GM19328 (cell line): Measurements from ENCODE around the gene NUDT8.
"Not testable (repeated sequence)": the region's sequence is repeated elsewhere in the genome, so short reads cannot be mapped to it uniquely, and the experiment has no call there.

Experiments
- ATAC-seq: cut with Tn5 transposase; IDR thresholded peaks from one replicate; pipeline ENCODE4 v1.9.1; 2021; ENCODE audit warnings: mild to moderate bottlenecking, moderate library complexity; ENCODE audit not compliant: unreplicated experiment

Gene NUDT8

DNA sequence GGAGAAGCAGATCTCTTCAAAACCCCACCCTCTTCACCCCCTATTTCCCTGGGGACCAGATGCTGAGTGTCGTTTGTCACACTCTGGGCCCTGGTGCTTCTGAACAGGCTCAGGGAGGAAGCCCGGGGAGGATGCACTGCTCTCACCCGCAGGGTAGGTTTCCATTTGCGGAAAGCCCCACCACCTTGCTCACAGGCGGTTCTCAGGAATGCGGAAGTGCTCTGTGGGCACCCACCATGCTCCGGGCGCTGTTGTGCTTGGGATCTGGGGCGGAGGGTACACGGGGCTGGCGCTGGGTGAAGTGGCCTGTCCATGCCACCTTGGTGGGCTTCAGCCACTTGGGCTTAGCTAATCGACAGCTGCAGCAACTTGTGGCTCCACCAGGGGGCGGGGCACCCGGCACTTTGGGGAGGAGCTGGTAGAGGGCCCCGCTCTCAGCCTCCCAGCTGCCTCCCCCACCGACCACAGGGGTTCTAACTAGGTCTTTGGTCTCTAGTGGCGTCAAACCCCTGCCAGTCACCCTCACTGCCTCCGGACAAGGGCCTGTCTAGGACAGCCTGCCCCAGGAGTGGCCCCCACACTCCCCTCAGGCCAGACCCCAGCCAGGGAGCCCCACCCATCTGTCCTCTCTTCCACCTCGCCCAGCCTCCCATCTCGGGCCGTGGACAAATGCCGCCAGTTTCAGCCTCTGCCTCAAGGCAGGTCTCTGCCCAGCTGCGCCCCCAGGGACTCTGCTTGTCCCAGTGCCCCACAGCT is 15.6 kb downstream of the NUDT8 start:
- no peak for ATAC-seq

DNA sequence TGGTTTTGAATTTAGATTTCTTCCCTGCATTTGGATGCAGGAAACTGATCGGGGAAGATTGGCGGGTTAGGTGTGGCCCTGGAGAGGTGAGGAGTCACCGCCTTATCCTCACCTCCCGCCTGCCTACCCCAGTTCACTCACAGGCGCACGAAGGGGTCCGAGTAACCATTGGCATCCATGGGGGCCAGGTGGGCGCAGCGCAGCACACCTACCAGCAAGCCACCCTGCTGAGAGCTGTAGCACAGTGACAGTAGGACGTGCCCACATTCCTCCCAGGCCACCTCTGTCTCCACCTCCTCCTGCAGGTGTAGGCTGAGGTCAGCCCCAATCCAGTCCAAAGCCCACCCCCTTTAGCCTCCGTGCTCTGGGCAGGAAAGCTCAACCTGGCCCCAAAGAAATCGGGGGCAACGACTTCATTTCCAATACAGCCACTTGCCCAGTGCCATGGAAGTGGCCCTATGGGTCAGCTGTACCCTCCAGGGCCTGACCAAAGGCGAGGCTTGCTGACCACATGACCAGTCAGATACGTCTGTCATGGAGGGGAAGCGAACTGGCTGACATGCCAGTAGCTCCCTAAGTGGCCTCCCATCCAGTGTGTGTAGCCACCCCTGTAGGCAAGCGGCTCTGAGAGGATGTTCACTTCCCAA is 16.3 kb downstream of the NUDT8 start:
- ATAC-seq, result no peak

DNA sequence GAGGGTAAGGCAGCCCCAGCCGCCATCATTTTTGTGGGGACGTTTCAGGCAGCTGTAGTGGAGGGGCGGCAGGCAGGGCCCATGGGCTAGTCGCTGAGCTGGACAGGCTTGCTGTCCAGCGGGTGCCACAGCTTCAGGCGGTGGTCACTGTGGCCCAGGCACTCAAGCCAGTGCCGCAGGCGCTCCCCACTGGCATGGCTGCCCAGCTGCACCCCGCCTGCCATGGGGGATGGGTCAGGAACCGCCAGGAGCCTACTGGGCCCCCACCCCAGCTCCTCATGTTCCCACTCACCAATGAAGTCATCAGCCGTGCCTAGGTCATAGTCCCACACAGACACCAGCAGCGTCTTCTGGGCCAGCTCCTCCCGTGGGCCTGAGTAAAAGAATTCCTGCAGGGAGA is 17.0 kb downstream of the NUDT8 start:
- no peak for ATAC-seq

DNA sequence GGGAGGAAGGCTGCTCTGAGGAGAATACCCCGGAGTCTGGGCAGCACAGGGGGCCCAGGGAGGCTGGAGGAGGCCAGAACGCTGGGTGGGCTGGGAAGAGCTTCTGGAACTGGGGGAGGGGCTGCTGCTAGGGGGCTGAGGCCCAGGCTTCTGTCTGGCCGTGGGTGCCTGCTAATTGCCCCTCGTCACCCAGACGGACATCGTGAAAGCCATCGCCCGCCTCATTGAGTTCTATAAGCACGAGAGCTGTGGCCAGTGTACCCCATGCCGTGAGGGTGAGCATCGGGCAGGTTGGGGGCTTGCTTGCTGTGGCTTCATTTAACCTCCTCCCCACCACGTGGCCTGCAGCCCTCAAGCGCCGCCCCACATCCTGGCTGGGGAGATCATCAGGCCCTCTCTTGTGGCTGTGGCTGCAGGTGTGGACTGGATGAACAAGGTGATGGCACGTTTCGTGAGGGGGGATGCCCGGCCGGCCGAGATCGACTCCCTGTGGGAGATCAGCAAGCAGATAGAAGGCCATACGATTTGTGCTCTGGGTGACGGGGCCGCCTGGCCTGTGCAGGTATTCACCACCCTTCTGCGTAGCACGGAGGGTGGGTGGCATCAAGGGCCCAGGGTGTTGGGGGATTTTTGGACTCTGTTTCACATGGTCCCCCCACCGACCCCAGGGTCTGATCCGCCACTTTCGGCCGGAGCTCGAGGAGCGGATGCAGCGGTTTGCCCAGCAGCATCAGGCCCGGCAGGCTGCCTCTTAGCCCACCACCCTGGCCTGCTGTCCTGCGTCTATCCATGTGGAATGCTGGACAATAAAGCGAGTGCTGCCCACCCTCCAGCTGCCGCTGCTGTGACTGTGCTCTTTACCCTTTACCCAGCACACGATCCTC is 17.8 kb downstream of the NUDT8 start:
- ATAC-seq, result no peak

DNA sequence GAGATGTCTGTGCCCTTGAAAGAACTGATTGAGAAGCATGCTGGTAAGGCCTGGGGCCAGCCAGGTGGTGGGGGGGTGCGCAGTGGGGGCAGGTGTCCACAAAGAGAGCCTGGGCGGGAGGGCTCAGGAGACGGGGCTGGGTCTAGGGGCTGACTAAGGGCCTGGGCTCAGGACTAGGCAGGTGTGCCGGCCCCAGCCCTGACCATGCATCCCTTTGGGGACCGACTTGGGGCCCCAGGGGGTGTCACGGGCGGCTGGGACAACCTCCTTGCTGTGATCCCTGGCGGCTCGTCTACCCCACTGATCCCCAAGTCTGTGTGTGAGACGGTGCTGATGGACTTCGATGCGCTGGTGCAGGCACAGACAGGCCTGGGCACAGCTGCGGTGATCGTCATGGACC is 18.6 kb downstream of the NUDT8 start:
- no peak for ATAC-seq

DNA sequence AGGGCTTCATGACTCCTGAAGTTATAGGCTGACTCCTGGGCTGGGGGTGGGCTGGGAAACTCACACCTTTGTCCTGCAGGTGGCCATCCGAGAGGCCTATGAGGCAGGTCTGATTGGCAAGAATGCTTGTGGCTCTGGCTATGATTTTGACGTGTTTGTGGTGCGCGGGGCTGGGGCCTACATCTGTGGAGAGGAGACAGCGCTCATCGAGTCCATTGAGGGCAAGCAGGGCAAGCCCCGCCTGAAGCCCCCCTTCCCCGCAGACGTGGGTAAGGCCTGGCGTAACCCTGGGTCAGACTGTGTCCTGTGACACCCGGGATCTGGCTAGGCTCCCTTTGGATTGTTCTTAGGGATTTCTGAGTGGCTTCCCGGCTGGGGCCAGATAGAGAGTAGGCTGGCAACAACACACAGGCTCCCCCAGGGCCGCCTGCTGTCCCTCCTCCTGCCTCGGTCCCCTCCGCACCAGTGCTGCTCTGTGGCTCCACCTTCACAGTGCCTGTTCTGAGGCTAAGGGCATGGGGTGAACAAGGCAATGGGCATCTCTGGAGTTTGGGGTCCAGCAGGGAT is 19.4 kb downstream of the NUDT8 start:
- no peak for ATAC-seq

DNA sequence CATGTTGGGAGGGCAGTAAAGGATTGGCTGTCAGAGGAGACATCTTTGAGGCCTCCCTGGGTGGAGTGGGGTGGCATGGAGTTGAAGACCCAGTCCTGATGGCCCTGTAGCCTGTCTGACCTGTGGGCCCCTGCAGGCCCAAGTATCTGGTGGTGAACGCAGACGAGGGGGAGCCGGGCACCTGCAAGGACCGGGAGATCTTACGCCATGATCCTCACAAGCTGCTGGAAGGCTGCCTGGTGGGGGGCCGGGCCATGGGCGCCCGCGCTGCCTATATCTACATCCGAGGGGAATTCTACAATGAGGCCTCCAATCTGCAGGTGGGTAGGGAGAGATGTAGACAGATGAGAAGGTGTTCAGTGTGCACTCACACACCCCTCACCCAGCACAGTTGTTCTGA is 20.4 kb downstream of the NUDT8 start:
- no peak for ATAC-seq

DNA sequence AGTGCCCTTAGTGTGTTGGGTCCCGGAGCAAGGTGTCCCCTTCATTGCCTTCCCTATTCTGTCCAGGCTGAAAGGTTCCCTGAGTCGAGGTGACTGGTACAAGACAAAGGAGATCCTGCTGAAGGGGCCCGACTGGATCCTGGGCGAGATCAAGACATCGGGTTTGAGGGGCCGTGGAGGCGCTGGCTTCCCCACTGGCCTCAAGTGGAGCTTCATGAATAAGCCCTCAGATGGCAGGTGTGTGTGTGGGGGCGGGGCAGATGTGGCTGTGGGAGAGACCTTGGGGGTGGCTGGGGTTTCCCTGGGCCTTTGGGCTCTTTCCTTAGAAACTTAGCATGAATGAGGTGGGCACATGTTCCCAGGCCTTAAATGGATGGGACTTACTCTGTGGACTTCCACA is 21.3 kb downstream of the NUDT8 start:
- no peak for ATAC-seq

DNA sequence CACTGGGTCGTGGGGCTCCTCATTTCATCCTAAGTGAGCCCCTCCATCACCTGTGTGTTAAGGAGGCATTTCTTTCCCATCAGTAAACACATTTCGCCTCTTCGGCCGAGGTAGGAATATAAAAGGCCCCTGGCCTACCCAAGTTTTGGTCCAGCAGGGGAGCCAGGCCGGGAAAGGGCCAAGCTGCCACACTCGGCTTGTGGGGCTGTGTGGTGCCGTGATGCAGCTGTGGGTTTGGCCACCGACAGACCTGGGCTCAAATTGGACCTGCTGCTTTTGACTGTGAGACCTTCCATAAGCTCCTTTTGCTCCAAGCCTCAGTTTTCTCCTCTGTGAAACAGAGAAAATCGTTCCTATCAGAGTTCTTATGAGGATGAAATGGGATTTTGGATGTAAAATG is 22.2 kb downstream of the NUDT8 start:
- no peak for ATAC-seq

DNA sequence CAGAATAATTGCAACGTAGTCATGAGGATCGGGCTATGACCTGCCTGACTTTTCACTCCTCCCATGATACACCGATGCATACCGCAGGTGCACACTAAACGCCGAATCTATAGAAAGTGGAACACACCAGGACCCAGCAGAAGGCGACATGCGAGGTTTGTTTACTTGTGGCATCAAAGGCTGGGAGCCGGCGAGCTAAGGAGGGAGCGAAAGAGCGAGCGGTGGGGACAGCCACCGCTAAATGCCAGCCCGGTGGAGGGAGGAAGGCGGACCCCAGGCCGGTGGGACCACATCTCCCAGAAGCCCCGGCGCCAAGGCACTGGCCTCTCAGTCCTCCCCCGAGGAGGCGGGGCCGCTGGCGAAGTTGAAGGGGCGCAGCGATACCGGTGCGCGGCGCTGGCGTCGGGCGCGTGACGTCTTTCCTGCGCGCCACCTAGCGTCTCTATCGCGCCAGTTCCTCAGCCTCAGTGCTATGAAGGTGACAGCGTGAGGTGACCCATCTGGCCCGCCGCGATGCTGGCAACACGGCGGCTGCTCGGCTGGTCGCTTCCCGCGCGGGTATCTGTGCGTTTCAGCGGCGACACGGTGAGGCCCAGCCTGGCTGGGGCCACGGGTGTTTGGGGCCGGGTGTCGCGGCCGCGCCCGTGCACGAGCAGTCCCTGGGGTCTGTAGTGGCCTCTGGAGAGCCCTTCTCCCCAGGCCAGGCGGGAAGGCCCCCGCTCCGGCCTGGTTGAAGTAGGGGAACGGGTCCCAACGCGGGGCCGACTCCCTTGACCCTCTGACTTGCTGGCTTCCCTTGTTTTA is 23.0 kb downstream of the NUDT8 start, which contains the start of gene NDUFV1:
NDUFV1 (plus strand) TSS at position 445 of the 804 bp plus-strand sequence; CDS start at position 514, 69 bp downstream.
- peak; percentile 86 for ATAC-seq

DNA sequence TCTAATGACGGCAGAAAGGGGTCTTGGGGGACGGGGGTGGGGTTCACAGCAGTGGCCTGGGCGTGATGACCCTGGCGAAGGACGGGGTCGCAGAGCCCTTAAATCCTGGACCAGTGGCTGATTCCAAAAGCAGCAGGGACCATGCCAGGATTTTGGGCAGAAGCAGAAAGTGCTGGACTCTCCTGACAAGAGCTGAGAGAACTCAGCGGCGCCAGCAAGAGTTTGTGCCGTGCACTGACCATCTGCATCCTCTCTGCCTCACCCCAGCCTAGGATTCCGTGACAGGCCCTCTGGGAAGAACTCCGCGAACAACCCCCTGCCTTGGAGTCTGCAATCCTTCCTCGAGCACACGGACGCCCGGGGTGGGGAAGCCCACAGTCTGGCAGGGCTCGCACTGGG is 23.6 kb downstream of the NUDT8 start:
- ATAC-seq, result no peak

DNA sequence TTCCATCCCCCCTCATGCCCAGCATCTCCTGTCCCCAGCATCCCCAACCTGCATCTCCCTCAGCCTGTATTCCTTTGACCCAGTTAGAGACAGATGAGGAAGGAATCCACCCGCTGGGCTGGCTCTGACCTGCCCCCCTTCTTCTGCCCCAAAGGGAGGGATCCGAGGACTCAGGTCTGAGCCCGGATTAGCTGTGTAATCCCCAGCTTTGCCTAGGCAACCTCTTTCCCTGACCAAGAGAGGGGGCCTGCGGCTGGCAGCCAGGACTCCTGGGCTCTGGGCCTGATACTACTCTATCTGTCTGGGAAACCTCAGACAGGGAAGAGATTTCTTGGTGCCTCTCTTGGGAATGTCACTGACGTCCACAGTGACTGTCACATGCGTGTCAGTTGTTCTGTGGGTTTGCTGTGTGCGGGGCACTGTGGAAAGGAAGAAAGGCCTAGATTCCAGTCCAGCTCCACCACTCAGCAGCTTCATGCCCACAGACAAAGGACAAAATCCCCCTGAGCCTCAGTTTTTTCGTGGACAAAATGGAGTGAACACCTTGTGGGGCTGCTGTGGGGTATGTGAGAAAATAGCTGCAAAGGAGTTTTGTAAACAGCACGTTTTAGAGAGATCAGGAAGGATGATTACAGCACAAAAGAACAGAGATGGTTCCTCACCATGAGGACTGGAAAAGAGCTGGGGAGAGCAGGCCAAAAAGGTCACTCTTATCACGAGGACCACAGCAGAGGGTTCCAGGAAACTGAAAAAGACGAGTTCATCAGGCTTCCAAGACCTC is 24.3 kb downstream of the NUDT8 start:
- ATAC-seq, result no peak

DNA sequence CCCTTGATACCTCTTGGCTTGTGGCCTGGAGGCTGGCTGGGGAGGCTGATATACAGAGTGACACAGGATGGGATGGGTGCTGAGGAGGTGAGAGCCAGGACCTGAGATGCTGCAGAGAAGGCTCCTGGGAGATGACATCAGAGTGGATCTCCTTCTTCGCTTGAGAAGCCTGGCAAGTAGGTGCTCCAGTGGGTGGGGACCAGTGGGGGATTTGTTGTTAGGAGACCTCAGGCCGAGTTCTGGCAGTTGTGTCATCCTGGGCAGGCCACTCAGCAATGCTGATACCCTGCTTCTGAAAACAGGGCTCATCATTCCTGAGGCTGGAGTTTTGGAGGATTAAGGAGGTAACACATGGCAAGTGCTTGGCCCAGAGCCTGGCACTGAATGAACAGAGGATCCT is 24.9 kb downstream of the NUDT8 start:
- ATAC-seq, result no peak

DNA sequence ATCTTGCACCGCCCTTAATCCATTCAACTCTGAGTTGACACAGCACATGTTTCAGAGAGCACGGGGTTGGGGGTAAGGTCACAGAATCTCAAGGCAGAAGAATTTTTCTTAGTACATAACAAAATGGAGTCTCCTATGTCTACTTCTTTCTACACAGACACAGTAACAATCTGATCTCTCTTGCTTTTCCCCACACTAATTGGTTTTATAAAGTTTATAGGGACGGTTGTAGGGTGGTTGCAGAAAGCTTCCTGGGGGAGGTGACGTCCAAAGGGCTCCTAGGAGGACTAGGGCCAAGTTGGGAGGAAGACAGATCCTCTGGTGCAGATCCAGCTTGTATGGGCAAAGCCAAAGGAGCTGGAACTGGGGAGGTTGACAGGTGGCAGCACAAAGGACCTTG is 25.6 kb downstream of the NUDT8 start:
- not testable (repeated sequence) for ATAC-seq

DNA sequence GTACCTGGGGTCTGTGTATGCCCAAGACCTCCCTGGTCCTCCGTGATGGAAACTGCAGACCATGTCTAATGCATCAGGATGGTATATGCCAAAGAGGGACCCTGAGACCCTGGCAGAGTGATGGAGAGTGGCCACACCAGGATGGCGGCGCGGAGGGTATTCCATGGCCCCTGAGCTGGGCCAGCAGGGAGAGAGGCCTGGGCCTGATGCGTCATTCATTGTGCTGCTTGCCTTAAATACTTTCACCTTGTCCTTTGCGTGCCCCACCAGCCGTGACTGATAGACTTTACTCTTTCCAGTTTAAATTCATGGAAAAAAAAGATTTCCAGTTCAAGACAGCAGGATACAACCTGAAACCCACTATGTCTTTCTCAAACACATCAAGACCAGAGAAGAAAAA is 28.6 kb downstream of the NUDT8 start:
- no peak for ATAC-seq

DNA sequence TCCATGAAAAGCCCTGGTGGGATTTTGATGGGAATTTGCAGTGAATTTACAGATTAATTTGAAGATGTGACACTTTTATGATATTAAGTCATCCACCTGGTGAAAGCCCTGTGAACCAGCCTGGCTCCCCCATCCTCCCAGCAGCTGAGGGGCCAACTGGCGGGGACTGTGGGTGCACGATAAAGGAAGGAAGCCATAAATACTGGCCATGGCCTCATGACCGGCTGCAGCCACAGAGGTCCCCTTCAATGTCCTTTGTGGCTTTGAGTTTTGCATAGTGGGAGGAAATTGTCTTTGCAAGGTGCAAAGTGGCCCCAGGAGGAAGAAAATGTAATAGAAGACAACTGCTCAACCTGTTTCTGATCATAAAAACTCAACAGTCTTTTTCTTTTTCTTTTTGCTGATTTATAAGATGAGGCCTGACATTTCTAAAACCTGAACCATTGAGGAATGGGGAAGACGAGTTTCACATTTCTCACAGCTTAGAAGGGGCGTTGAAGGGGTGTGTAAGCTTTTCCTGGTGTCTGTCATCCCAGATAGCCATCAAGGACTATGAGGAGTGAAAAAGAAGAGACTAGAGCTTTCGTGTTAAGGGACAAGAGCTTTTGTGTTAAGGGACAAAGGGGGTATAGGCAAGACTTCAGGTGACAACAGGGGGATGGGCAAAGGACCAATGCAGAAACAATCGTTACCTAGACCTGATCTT is 29.3 kb downstream of the NUDT8 start:
- no peak for ATAC-seq

DNA sequence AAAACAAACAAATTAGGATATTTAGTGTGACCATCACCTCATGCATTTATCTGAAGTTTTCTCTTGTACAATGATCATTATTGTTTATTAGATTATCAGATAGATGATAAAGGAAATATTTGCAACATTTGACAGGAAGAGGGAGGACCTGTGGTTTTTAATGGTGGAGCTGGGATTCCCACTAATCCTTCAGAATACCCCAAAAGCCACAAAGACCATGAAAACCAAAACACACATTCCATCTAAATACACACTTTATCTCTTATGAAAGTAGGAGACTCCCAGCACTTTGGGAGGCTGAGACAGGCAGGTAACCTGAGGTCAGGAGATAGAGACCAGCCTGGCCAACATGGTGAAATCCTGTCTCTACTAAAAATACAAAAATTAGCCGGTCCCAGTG is 30.6 kb downstream of the NUDT8 start:
- ATAC-seq, result no peak

DNA sequence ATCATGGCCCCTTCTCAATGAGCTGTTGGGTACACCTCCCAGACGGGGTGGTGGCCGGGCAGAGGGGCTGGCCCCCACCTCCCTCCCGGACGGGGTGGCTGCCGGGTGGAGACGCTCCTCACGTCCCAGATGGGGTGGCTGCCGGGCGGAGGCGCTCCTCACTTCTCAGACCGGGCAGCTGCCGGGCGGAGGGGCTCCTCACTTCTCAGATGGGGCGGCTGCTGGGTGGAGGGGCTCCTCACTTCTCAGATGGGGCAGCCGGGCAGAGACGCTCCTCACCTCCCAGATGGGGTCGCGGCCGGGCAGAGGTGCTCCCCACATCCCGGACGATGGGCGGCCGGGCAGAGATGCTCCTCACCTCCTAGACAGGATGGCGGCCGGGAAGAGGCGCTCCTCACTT is 31.8 kb downstream of the NUDT8 start:
- ATAC-seq, result not testable (repeated sequence)

DNA sequence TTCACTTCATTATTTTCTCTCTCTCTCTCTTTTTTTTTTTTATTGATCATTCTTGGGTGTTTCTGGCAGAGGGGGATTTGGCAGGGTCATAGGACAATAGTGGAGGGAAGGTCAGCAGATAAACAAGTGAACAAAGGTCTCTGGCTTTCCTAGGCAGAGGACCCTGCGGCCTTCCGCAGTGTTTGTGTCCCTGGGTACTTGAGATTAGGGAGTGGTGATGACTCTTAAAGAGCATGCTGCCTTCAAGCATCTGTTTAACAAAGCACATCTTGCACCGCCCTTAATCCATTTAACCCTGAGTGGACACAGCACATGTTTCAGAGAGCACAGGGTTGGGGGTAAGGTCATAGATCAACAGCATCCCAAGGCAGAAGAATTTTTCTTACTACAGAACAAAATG is 32.3 kb downstream of the NUDT8 start:
- ATAC-seq, result not testable (repeated sequence)
